ENCODE data around the gene PSTPIP2. TPM values are rescaled to one million over a fixed set of nuclear protein-coding genes. Genes with fewer than 3 reads are reported as not detected.

The PSTPIP2 gene
- total and polyA plus RNA-seq, 2 of the 13 experiments (the other 11 are each of a cell fraction or from before 2014, with no cell fraction given) = 0.25 to 0.27 TPM

DNA sequence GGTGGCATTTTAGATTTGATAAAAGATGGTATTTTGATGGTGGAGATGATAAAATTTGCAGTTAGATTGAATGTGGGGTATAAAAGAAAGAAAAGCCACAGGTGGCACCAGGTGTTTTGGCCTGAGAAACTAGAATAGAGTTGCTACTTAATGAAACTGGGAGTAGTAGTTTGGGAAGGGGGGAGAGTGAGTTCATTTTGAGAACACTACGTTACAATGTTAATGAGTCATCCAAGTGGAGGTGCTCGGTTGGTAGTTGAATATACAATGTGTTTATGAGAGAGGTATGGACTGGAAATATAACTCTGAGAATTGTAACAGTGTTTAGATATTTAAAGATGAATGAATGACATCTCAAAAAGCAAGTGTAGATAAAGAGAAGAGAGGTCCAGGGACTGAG is 131.3 kb downstream of the PSTPIP2 start:
- FAIRE-seq = no peak
- no peaks in the 10 kb centered on the region for H3K27me3 ChIP-seq (ENCODE audit: control insufficient read depth in 1 of 2, insufficient read depth in 2 of 2, low read length in 2 of 2)
- WGBS (ENCODE audit: low lambda C conversion rate) = 97% methylated on average over 2 of the region's 2 CpGs
- H2AFZ ChIP-seq (ENCODE audit: low read length) = no peak overlapping the region
- H3K4me2 ChIP-seq (ENCODE audit: low read depth, low read length) = no peak overlapping the region
- no peaks in the 10 kb centered on the region for H4K20me1 ChIP-seq (ENCODE audit: insufficient read depth, low read length)
- POLR2A ChIA-PET = no interaction called here
- no peak overlapping the region for H3K4me3 ChIP-seq (replicated peaks in 1 of 3; ENCODE audit: insufficient read depth in 1 of 3, low read depth in 2 of 3, low read length in 3 of 3)
- H3K79me2 ChIP-seq (ENCODE audit: insufficient read depth, low read length) = no peaks in the 10 kb centered on the region
- H3K9me3 ChIP-seq (ENCODE audit: low read length) = no peaks in the 10 kb centered on the region
- no peak overlapping the region for H3K27ac ChIP-seq (ENCODE audit: extremely low read length, insufficient read depth, low read length)
- H3K4me1 ChIP-seq (ENCODE audit: insufficient read depth, low read length) = peaks cover 7% of the 10 kb centered on the region
- no peak overlapping the region for H3K9ac ChIP-seq (ENCODE audit: insufficient read depth, low read depth, low read length)
- H3K36me3 ChIP-seq (replicated peaks in 1 of 2; ENCODE audit: control insufficient read depth in 1 of 2, insufficient read depth in 2 of 2, low read length in 2 of 2) = peaks cover 14 to 53% of the 10 kb centered on the region in 2 experiments; a peak in 4 of 5 replicates
- BruUV-seq (replicated peaks) = no TSS peak
- CTCF ChIA-PET (ENCODE audit: low intra/inter-chr PET ratio, low total read pairs) = no interaction called here
- in situ Hi-C loops (cut with HindIII; ENCODE audit: extremely low pct_ligation_motif_present, low pct_unique_long_range_greater_than_20kb) = no loop called here
- TF ChIP-seq ZNF3 (CRISPR knock-in tag; IDR thresholded peaks at IDR 0.05) = no peak
- TF ChIP-seq ZNF775 (CRISPR knock-in tag; IDR thresholded peaks at IDR 0.05; ENCODE audit: borderline replicate concordance) = no peak
- no peak for TF ChIP-seq BRD4 (CRISPR knock-in tag; IDR thresholded peaks at IDR 0.05)
- TF ChIP-seq, protein P1, sequence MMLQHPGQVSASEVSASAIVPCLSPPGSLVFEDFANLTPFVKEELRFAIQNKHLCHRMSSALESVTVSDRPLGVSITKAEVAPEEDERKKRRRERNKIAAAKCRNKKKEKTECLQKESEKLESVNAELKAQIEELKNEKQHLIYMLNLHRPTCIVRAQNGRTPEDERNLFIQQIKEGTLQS (CRISPR knock-in tag; IDR thresholded peaks at IDR 0.05) = no peak
- TF ChIP-seq CENPT (CRISPR knock-in tag; IDR thresholded peaks at IDR 0.05; ENCODE audit: low read depth) = no peak
- TF ChIP-seq, protein P2, sequence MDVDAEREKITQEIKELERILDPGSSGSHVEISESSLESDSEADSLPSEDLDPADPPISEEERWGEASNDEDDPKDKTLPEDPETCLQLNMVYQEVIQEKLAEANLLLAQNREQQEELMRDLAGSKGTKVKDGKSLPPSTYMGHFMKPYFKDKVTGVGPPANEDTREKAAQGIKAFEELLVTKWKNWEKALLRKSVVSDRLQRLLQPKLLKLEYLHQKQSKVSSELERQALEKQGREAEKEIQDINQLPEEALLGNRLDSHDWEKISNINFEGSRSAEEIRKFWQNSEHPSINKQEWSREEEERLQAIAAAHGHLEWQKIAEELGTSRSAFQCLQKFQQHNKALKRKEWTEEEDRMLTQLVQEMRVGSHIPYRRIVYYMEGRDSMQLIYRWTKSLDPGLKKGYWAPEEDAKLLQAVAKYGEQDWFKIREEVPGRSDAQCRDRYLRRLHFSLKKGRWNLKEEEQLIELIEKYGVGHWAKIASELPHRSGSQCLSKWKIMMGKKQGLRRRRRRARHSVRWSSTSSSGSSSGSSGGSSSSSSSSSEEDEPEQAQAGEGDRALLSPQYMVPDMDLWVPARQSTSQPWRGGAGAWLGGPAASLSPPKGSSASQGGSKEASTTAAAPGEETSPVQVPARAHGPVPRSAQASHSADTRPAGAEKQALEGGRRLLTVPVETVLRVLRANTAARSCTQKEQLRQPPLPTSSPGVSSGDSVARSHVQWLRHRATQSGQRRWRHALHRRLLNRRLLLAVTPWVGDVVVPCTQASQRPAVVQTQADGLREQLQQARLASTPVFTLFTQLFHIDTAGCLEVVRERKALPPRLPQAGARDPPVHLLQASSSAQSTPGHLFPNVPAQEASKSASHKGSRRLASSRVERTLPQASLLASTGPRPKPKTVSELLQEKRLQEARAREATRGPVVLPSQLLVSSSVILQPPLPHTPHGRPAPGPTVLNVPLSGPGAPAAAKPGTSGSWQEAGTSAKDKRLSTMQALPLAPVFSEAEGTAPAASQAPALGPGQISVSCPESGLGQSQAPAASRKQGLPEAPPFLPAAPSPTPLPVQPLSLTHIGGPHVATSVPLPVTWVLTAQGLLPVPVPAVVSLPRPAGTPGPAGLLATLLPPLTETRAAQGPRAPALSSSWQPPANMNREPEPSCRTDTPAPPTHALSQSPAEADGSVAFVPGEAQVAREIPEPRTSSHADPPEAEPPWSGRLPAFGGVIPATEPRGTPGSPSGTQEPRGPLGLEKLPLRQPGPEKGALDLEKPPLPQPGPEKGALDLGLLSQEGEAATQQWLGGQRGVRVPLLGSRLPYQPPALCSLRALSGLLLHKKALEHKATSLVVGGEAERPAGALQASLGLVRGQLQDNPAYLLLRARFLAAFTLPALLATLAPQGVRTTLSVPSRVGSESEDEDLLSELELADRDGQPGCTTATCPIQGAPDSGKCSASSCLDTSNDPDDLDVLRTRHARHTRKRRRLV (CRISPR knock-in tag; IDR thresholded peaks at IDR 0.05) = no peak
- no peak for TF ChIP-seq DNMT3B (CRISPR knock-in tag; conservative IDR thresholded peaks at IDR 0.05)
- TF ChIP-seq ZFX (CRISPR knock-in tag; IDR thresholded peaks at IDR 0.05; ENCODE audit: low read depth) = no peak
- no peak for TF ChIP-seq KDM6A (CRISPR knock-in tag; IDR thresholded peaks at IDR 0.05; ENCODE audit: low read depth)
- TF ChIP-seq ZNF777 (CRISPR knock-in tag; IDR thresholded peaks at IDR 0.05) = no peak
- TF ChIP-seq, protein P3, sequence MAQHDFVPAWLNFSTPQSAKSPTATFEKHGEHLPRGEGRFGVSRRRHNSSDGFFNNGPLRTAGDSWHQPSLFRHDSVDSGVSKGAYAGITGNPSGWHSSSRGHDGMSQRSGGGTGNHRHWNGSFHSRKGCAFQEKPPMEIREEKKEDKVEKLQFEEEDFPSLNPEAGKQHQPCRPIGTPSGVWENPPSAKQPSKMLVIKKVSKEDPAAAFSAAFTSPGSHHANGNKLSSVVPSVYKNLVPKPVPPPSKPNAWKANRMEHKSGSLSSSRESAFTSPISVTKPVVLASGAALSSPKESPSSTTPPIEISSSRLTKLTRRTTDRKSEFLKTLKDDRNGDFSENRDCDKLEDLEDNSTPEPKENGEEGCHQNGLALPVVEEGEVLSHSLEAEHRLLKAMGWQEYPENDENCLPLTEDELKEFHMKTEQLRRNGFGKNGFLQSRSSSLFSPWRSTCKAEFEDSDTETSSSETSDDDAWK (CRISPR knock-in tag; IDR thresholded peaks at IDR 0.05) = no peak
- ATAC-seq = no peak
- intact Hi-C loops (cut with micrococcal nuclease; ENCODE audit: unreplicated experiment) = no loop called here
- no peak for DNase-seq (ENCODE audit: low spot score)

Data from HepG2 (cell line).